Endothelial cell of umbilical vein (primary cell): ENCODE results near the gene RAD50. TPM values are rescaled to one million over a fixed set of nuclear protein-coding genes. Genes with fewer than 3 reads are reported as not detected.

Experiments
- BruUV-seq: library from RNA; stranded (reverse); fragments of 400-500 nt; replicated peaks from 2 replicates; lab custom pipeline; 2021; lab: Mats Ljungman, UMichigan
- CTCF ChIA-PET: fragments of 300-600, 350-600 bp; sonication (Branson Sonifier 250); formaldehyde crosslinking; loops from one replicate; lab custom pipeline; 2021; ENCODE audit warnings: antibody characterized with exemption, inconsistent platforms; lab: Charles Lee
- POLR2A ChIA-PET: fragments of 300-600, 350-600 bp; sonication (Branson Sonifier 250); formaldehyde crosslinking; loops from one replicate; lab custom pipeline; 2021; ENCODE audit warnings: antibody characterized with exemption, inconsistent platforms; lab: Charles Lee
- DNase-seq: peaks from one replicate; pipeline ENCODE4 v3.0.0-alpha.2; 2011; ENCODE audit warnings: low read depth, low spot score
- FAIRE-seq: peaks from 2 replicates; lab custom pipeline; 2011; peaks lifted over from hg19 to GRCh38; lab: Jason Lieb, UNC
- H2AFZ ChIP-seq: 2 replicates; pipeline ENCODE4 v1.6.0; 2012; ENCODE audit warnings: low read depth, low read length, control low read depth, inconsistent platforms
- H3K27ac ChIP-seq: 2 replicates; pipeline ENCODE4 v1.5.1; 2011; ENCODE audit warnings: low read depth, mild to moderate bottlenecking, control low read depth, low read length, moderate library complexity; ENCODE audit not compliant: insufficient read depth
- H3K27me3 ChIP-seq, 2 experiments: 2 replicates each; pipeline versions ENCODE4 v1.6.0 to v1.6.1; 2011; ENCODE audit warnings: low read length in 2 of 2, mixed read lengths in 1 of 2; ENCODE audit not compliant: control insufficient read depth in 2 of 2, insufficient read depth in 2 of 2
- H3K36me3 ChIP-seq, 2 experiments: 2 replicates in 1 of 2; 3 replicates in 1 of 2; pipeline ENCODE4 v1.5.1; 2011; ENCODE audit warnings: low read length in 2 of 2, mild to moderate bottlenecking in 1 of 2, moderate library complexity in 1 of 2; ENCODE audit not compliant: control insufficient read depth in 2 of 2, insufficient read depth in 2 of 2; ENCODE audit errors: extremely low read depth in 1 of 2
- H3K4me1 ChIP-seq: 3 replicates; pipeline ENCODE4 v1.5.1; 2011; ENCODE audit warnings: mild to moderate bottlenecking, low read length; ENCODE audit not compliant: control insufficient read depth, insufficient read depth; ENCODE audit errors: extremely low read depth
- H3K4me2 ChIP-seq: 2 replicates; pipeline ENCODE4 v1.6.1; 2011; ENCODE audit warnings: low read length, control low read depth, mixed read lengths; ENCODE audit not compliant: insufficient read depth
- H3K4me3 ChIP-seq, 3 experiments: fragments of 200-600 bp in 1 of 3; sonication (generic), shearing (Covaris generic) in 1 of 3; replicated peaks in 1 of 3; 2 replicates each; pipeline ENCODE4 v1.5.1; 2011 to 2016; ENCODE audit warnings: control low read depth in 3 of 3, low read length in 3 of 3, mild to moderate bottlenecking in 2 of 3, inconsistent platforms in 1 of 3, low read depth in 1 of 3, moderate library complexity in 1 of 3; ENCODE audit not compliant: insufficient read depth in 1 of 3
- H3K79me2 ChIP-seq: 2 replicates; pipeline ENCODE4 v1.6.0; 2012; ENCODE audit warnings: low read length, inconsistent platforms; ENCODE audit not compliant: control insufficient read depth, insufficient read depth
- H3K9ac ChIP-seq: replicated peaks from 2 replicates; pipeline ENCODE3; 2011; ENCODE audit warnings: low read length, control low read depth; ENCODE audit not compliant: insufficient read depth; ENCODE audit errors: extremely low read depth
- H3K9me1 ChIP-seq: replicated peaks from 3 replicates; pipeline ENCODE4 v1.6.0; 2011; ENCODE audit warnings: mild to moderate bottlenecking, low read length; ENCODE audit not compliant: control insufficient read depth, insufficient read depth; ENCODE audit errors: extremely low read depth
- H3K9me3 ChIP-seq: replicated peaks from 2 replicates; pipeline ENCODE4 v1.5.1; 2012; ENCODE audit warnings: low read length, inconsistent platforms; ENCODE audit not compliant: control insufficient read depth, insufficient read depth
- H4K20me1 ChIP-seq: replicated peaks from 2 replicates; pipeline ENCODE3; 2011; ENCODE audit warnings: mild to moderate bottlenecking, low read length; ENCODE audit not compliant: control insufficient read depth, insufficient read depth; ENCODE audit errors: extremely low read depth
- CTCF ChIP-seq, 2 donors: IDR thresholded peaks; 1 replicate in 1 of 2; 2 replicates in 1 of 2; pipeline ENCODE4 v1.5.1; 2011; ENCODE audit warnings: low read length in 2 of 2, mild to moderate bottlenecking in 2 of 2, moderate library complexity in 2 of 2, control low read depth in 1 of 2, inconsistent platforms in 1 of 2, low read depth in 1 of 2; ENCODE audit not compliant: insufficient read depth in 1 of 2; ENCODE audit errors: extremely low read depth in 1 of 2
- EZH2 ChIP-seq: IDR thresholded peaks from 2 replicates; pipeline ENCODE4 v1.6.1; 2012; ENCODE audit warnings: borderline replicate concordance, low read depth, mild to moderate bottlenecking, moderate library complexity, low read length, inconsistent platforms; ENCODE audit not compliant: severe bottlenecking
- FOS ChIP-seq: IDR thresholded peaks from 2 replicates; pipeline ENCODE4 v1.6.1; 2011; ENCODE audit warnings: mild to moderate bottlenecking, low read length, moderate library complexity, borderline replicate concordance; ENCODE audit not compliant: insufficient read depth
- GATA2 ChIP-seq: IDR thresholded peaks from 2 replicates; pipeline ENCODE4 v1.7.0; 2011; ENCODE audit warnings: low read depth, mild to moderate bottlenecking, moderate library complexity, mixed read lengths, low read length; ENCODE audit not compliant: insufficient read length, insufficient read depth
- JUN ChIP-seq: IDR thresholded peaks from 2 replicates; pipeline ENCODE4 v1.6.1; 2011; ENCODE audit warnings: borderline replicate concordance, low read depth; ENCODE audit not compliant: insufficient read length, insufficient read depth
- MAX ChIP-seq: IDR thresholded peaks from 2 replicates; pipeline ENCODE4 v1.6.1; 2011; ENCODE audit not compliant: insufficient read depth, insufficient read length
- MYC ChIP-seq: IDR thresholded peaks from one replicate; pipeline ENCODE4 v1.6.1; 2011; ENCODE audit warnings: mild to moderate bottlenecking, low read depth, low read length
- POLR2A ChIP-seq: IDR thresholded peaks from 2 replicates; pipeline ENCODE4 v1.6.1; 2012; ENCODE audit warnings: low read depth, mild to moderate bottlenecking, control low read depth, low read length
- POLR2AphosphoS5 ChIP-seq: IDR thresholded peaks from 2 replicates; pipeline ENCODE4 v1.6.1; 2012; ENCODE audit warnings: low read depth, mild to moderate bottlenecking, control low read depth, low read length, moderate library complexity; ENCODE audit not compliant: insufficient read depth
- dilution Hi-C: fragments of 300-500 bp; cut with MboI; formaldehyde crosslinking; loops from one replicate; pipeline ENCODE4 v1.15.0; 2019; ENCODE audit warnings: low sequenced_read_pairs; ENCODE audit not compliant: extremely low pct_ligation_motif_present
- intact Hi-C: fragments of 100-400 bp; cut with micrococcal nuclease; formaldehyde crosslinking; loops from one replicate; pipeline ENCODE4 v1.10.0; 2022
- polyA plus RNA-seq, 4 experiments: library from polyadenylated mRNA; depleted of rRNA in 3 of 4; stranded (reverse) in 3 of 4; unstranded in 1 of 4; fragments of >200 nt; gene quantifications; 2 replicates each; pipeline versions ENCODE4 v1.2.1 to v1.2.3, GENCODE V29; 2011 to 2012; ENCODE audit warnings: missing spikeins in 1 of 4
- total RNA-seq: library from RNA; stranded (reverse); gene quantifications from 2 replicates; pipeline ENCODE4 v1.2.3, GENCODE V29; 2021

The RAD50 gene
- total and polyA plus RNA-seq, 2 donors (not counting 3 experiments of a cell fraction or from before 2014, with no cell fraction given), result 6.1 to 20.4 TPM

GRCh38 chr5:132689513-132689912 lies 132.7 kb downstream of the RAD50 start:
- Histone ChIP-seq H2AFZ (no peak overlapping the region), H3K4me3 (no peak overlapping the region), H3K4me2 (no peak overlapping the region), H3K27me3 (no peaks in the 10 kb centered on the region), H3K27ac (no peak overlapping the region), H3K9me3 (no peaks in the 10 kb centered on the region), H3K9me1 (no peaks in the 10 kb centered on the region), H3K36me3 (no peaks in the 10 kb centered on the region), H3K79me2 (no peaks in the 10 kb centered on the region), H3K4me1 (no peaks in the 10 kb centered on the region), H4K20me1 (no peaks in the 10 kb centered on the region), H3K9ac (no peak overlapping the region)
- no peak for TF ChIP-seq JUN
- TF ChIP-seq CTCF (IDR thresholded peaks at IDR 0.05; ENCODE audit: extremely low read depth in 1 of 2, insufficient read depth in 1 of 2, low read depth in 1 of 2, low read length in 2 of 2), result no peak
- TF ChIP-seq GATA2, result no peak
- intact Hi-C loops, result no loop called here
- BruUV-seq, result no TSS peak
- ChIA-PET POLR2A (no interaction called here), CTCF (interaction anchor here (0.9 to 1.7 kb wide), 3 partner anchors 14 to 26 kb away, joined by 3 to 5 read pairs (median 3); no protein-coding TSS in a partner anchor)
- FAIRE-seq (no peak), DNase-seq (no peak)
- dilution Hi-C loops, result no loop called here

- no peaks in the 10 kb centered on the region for H3K9me3 ChIP-seq
- no peak overlapping the region for H2AFZ ChIP-seq
- no peak overlapping the region for H3K9ac ChIP-seq
- H3K4me3 ChIP-seq, result no peak overlapping the region
- no TSS peak for BruUV-seq
- no peaks in the 10 kb centered on the region for H4K20me1 ChIP-seq
- H3K79me2 ChIP-seq, result no peaks in the 10 kb centered on the region
- FAIRE-seq, result no peak
- no peak overlapping the region for H3K27ac ChIP-seq
- dilution Hi-C loops (no loop called here), intact Hi-C loops (no loop called here)
- ChIA-PET CTCF (interaction anchor here (1.2 to 1.7 kb wide), 2 partner anchors 20 to 25 kb away, joined by 3 to 5 read pairs; no protein-coding TSS in a partner anchor), POLR2A (no interaction called here)
- no peak for TF ChIP-seq CTCF (IDR thresholded peaks at IDR 0.05; ENCODE audit: extremely low read depth in 1 of 2, insufficient read depth in 1 of 2, low read depth in 1 of 2, low read length in 2 of 2)
- TF ChIP-seq POLR2AphosphoS5, result no peak
- TF ChIP-seq MAX, result no peak
- TF ChIP-seq POLR2A, result no peak
- no peak for TF ChIP-seq MYC
- TF ChIP-seq EZH2, result no peak
- TF ChIP-seq JUN, result no peak
- no peak for TF ChIP-seq FOS
- no peaks in the 10 kb centered on the region for H3K27me3 ChIP-seq
- H3K4me1 ChIP-seq, result no peaks in the 10 kb centered on the region
- H3K36me3 ChIP-seq, result no peaks in the 10 kb centered on the region
- no peaks in the 10 kb centered on the region for H3K9me1 ChIP-seq
- no peak overlapping the region for H3K4me2 ChIP-seq
- no peak for DNase-seq
Observed at GRCh38 chr5:132690156-132690555, 133.4 kb downstream of the RAD50 start.
